NCI-H1105 (cell line): ENCODE data around the gene ATP6V0A1.
"Not testable (repeated sequence)": the region's sequence is repeated elsewhere in the genome, so short reads cannot be mapped to it uniquely, and the experiment has no call there.

Experiments used
- DNase-seq: peaks from one replicate; lab custom pipeline; 2025; lab: John Stamatoyannopoulos, UW

ATP6V0A1 gene

DNA sequence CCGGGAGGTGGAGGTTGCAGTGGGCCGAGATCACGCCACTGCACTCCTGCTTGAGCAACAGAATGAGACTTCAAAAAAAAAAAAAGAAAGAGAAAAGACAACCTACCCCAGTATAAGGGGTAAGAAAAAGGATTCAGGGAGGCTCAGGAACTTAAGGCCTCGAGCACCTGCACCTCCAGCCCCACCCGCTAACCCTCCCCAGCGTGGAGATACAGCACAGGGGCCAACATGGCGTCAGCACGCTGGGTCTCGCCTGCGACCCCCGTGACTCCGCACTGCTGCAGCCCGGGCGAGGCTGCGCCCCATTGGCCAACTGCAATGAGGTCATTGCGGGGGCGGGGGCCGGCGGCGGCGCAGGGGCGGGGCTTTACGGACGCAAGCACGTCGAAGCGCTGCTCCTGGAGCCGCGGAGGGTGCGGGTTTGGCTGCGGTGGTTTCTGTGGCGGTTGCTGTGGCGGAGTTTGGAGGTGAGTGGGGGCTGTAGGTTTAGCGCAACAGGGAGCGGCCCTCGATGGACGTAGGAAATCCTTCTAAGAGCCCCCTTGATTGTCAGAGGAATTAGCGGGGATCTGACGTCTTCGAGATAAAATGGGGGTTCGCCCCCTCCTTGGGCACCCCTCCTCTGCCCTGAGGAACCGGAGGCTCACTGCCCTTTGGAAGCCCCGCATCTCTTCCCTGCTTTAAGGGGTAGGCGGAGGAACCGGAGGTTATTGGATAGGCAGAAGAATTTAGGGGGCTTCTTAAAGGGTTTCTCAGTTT is at the start of gene ATP6V0A1:
Gene ATP6V0A1, plus strand, starts transcription at position 382 of the 759 bp plus-strand sequence. CDS start 2,017 bp downstream, outside the sequence.
- DNase-seq = peak; percentile 85

DNA sequence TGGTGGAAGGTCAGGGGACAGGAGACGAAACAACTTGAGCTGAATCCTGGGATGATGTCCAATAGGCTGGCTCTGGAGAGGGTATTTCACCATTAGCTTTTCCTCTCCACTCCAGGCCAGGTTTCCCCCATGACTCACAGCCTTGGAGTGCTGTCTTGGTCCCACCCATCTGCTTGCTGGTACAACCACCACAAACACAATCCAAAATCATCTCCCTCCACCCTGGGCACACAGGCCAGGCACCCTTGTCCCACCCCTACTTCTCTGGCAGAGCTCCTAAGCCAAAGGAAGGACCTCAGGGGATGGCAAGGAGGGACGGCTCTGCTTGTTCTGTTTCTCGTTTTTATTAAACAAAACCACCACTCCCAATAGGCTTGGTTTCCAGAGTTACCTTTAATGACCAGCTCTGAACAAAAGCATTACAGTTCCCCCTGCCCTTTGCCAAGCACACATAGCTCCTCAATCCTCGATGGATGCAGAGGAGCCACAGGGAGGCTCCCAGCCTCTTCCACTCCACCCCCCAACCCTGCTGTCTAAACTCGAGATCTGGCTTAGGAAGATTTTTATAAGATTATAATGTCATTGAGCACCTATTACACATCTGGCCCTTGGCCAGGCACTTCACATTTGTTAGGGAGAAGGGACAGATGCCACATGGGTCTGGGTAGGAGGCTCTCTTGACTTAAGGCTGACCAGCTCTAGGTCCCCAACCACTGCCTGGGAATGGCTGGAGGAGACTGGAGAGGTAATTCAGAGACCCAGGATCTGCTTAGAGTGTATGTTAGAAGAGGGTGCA is 49.0 kb upstream of the ATP6V0A1 start:
- DNase-seq = no peak

DNA sequence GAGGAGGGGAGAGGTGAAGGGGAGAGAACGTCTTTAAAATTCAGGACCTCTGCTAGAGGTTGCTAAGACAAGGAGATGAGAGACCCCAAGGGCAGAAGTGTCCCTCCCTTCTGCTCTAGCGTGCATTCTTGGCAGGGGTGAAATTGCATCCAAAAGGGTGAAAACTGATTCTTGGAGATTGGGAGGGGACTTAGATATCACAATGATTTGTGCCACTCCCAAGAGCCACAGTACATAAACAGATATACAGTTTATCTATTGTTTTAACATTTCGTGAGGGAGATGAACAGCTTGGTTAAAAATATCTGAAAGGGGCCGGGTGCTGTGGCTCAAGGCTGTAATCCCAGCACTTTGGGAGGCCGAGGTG is 48.4 kb upstream of the ATP6V0A1 start:
- DNase-seq = no peak

DNA sequence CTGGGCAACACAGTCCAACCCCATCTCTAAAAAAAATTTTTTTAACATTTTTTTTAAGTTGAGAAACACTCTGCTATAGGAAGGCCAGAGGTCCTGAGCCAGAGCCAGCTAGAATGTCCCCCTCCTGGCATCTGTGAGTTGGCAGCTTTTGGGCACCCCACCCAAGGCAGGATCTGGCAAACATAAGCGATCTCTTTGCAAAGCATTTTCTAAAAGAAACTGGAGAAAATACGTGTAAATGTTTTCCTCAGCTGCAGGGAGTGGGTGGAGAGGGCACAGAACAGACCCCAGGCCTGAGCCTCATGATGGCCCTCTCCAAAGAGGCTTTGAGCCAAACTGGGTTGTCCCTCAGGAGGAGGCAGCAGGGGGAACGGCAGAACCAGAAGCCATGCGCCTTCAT is 47.3 kb upstream of the ATP6V0A1 start:
- DNase-seq = no peak

DNA sequence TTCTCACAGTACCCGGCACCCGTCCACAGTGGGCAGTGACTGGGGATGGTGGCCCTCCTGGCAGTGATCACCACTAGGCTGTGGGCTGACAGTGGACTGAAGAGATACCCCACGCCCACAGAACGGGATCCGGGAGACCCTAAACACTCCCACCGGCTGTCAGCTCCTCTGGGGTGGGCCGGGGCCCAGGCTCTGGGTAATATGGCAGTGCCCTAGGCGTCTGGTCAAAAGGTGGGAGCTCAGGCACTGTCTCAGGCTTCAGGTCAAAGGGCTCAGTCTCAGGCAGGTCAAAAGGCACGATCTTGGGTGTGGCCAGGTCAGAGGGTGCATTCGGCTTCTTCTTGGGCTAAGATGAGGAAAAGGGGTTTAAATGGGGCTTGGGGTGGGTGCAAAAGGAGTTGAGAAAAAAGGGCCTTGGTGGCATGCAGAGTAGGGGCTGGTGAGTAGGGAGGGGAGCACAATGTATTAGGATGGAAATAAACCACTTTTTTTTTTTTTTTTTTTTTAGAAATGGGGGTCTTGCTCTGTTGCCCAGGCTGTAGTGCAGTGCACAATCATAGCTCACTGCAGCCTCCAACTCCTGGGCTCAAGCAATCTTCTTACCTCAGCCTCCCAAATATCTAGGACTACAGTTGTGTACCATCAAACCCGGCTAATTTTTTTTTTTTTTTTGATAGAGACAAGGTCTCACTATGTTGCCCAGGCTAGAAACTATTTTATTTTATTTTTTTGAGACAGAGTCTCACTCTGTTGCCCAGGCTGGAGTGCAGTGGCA is 46.6 kb upstream of the ATP6V0A1 start:
- DNase-seq = no peak

DNA sequence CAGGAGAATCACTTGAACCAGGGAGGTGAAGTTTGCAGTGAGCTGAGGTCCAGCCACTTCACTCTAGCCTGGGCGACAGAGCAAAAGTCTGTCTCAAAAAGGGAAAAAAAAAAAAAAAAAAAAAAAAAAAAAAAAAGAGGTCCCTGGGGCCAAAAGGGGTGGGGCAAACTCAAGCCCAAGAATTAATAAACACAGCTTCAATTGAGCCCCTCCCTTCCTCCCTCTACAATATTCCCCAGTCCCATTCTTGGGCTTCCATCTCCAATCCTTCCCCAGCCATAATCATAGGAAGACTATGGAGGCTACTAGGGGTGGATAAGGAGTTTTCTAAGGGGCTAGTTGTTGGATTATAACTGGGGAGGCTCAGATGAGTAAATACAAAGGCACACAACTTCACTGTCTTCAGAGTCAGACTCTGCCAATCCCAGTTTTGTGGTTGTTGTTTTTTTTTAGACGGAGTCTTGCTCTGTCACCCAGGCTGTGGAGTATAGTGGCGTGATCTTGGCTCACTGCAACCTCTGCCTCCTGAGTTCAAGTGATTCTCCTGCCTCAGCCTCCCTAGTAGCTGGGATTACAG is 45.1 kb upstream of the ATP6V0A1 start:
- no peak for DNase-seq

DNA sequence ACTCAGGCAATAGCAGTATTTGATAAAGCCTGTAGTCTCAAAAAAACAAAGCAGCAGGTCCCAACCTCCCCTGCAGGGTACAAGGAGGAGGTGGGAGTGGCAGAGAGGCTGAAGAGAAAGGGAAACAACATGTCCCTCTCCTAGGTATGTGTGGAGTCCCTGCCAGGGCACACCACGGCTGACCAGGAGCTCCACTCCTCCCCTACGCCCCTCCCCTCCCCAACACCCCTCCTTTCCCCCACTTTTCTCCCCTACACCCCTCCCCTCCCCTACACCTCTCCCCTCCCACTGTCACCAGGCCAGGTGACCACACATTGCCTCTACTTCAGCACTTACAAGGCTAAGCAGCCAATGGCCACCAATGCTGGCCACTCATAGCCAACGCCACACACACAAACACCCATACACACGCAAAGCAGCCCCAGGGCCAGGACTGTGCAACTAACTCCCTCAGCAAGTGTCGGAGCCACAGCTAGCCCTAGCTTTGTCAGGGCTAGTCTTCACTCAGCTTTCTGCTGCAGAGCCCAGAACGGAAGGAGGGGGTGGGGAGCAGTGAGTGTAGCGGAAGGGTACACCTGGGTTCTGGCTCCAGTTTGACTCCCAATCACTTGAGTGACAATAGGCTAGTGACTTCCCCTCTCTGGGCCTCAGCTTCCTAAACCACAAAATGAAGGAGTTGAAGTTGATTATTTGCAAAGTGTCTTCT is 43.8 kb upstream of the ATP6V0A1 start:
- DNase-seq = no peak

DNA sequence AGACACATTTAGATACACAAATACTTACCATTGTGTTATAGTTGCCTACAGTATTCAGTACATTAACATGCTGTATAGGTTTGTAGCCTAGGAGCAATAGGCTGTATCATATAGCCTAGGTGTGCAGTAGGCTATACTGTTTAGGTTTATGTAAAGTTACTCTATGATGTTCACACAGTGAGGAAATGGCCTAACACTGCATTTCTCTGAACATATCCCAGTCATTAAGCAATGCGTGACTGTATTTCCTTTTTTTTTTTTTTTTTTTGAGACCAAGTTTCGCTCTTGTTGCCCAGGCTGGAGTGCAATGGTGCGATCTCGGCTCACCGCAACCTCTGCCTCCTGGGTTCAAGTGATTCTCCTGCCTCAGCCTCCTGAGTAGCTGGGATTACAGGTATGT is 40.7 kb upstream of the ATP6V0A1 start:
- not testable (repeated sequence) for DNase-seq

DNA sequence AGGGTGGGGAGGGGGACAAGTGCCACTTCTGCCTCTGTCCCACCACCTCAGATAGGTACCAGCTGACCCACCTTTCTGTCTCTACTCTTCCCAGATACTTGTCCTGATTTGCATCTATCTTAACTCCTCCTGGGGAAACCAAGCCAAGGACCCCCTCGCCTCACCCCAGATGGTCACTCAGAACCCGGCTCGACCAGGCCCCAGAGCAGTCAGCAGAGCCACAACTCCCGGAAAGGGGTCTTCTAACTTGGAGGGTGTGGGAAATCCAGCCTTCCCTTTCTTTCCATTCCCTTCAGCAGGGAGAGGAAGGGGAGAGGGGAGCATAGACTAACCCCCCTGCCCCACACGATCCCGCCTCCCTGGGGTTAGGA is 37.6 kb upstream of the ATP6V0A1 start:
- DNase-seq = no peak

DNA sequence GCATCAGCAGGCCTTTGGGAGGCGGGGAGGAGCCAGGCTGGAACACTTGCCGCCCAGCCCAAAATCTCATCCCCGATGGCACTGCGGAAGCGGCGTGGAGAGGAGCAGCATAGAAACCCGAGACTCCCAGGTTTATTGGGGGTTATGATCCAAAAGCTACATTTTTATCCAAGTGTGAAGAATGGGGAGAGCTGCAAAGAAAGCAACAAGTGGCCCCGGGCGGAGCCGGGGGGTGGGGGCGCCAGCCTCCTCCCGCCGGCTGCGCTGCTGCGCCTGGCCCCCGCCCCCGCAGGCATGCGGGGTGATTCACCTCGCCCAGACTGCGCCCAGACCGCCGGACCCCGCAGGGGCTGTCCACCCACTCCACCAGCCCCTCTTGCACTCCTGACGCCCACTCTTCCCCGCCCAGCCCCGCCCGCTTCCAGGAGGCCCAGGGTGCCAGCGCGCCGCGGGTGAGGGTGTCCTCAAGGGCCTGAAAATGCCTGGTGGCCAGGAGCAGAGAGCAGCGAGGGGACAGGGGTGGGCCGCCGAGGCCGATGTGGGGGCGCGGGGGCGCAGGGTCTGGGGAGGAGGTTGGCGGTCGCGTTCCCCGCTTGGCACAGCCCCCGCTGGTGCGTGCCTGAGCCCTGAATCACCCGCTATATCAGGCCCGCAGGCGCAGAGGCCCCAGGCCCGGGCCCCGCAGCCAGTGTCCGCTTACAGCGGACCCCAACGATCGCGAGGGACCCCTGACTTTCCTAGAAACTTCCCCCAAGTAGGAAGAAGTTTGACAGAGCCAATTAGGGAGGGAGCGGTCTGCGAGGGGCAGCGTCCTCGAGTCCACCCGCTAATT is 37.0 kb upstream of the ATP6V0A1 start:
- DNase-seq = no peak

DNA sequence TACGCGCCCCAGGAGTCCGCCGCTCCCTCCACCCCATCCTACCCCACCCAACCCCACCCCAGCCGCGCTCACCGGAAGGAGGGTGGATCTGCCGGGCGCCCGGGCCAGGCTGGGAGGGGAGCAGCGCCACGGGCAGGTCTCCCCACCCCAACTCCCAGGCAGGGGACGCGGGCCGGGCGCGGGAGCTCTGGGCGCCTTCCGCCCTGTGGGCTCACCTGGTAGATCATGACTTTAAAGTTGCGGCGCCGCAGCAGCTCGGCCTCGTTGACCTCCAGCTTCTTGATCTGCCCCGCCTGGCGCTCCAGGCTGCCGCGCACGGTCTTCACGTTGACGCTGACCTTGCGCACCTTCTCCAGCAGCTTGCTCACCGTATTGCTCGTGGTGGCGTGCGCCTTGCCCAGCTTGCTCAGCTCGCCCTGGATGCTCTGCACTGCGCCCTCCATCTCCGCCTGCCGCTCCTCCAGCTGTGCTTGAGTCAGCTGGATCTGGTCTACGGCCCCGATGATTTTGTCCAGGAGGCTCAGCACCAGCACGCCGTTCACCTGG is 36.2 kb upstream of the ATP6V0A1 start:
- DNase-seq = no peak

DNA sequence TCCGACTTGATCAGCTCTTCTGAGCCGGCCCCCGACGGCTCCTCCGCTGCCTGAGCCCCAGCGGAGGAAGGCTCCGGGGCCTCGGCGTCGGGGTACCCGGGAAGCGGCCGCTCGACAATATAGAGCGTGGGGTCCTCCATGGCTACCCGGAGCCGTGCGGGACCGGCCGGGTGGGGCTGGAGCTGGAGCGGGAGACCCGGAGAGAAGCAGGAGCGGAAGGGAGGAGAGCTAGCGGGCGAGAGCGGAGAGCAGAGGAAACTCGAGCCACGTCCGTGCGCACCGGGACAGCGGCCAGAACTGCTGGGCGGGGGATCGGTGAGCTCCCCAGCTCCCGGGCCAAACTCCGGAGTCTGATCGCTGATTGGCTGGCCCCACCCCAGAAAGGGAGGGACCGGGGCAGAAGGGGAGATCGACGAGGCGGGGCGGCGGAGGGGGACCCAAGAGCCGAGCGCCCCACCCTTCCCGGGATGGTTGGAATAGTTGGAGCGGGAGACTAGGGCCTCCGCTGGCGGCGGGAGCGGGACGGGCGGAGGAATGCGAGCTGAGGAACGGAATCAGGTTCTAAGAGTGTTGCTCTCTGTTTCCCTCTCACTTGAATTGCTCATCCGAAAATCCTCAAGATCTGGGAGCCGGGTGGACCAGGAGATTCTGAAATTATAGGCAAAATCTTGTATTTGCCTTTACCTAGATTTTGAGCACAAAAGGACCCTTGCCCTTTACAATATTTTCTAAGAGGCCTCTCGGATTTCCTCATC is 35.5 kb upstream of the ATP6V0A1 start, which contains the start of gene CAVIN1:
Gene CAVIN1, minus strand, starts transcription at position 299 of the 755 bp plus-strand sequence. Its CDS starts 159 bp downstream, at position 140.
- DNase-seq = peak; percentile 41

DNA sequence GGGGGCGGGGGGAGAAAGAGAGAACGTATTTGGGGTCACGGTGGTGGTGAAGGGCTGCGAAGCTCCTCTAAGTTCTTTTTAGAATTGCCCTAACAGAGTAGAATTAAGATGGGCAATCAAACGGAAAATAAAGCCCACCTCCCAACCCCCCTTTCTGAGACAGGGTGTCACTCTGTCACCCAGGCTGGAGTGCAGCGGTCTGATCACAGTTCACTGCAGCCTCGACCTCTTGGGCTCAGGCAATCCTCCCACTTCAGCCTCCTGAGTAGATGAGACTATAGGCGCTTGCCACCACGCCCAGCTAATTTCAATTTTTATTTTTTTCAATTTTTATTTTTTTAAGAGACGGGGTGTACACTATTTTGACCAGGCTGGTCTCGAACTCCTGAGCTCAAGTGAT is 34.9 kb upstream of the ATP6V0A1 start:
- DNase-seq = no peak

DNA sequence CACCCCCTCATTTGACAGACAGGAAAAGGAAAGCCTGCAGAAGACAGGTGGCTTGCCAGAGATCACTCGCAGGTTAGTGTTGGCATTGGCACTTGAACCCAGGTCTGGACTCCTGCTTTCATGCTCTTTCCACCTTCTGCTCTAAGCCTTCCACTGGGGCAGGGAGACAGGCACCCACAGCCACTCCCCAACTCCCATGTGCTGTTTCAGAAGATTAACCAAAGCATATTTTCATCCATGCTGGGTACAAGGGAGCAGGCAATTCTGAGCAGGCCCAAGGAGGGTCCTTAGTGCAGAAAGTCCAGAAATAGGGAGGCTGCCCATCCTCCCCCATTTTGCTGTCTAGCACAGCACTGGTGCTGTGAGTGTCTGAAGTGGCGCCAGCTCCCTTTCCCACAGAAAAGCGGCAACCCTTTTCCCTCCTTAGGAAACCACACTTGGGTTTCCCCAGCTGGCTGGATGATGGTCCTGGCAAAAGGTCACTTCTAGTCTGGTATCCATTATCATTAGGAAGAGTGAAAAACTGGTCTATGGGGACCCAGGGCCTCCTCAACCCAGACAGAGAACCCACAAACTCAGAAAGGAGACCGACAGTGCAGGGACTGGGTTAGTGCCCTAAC is 33.6 kb upstream of the ATP6V0A1 start:
- no peak for DNase-seq

DNA sequence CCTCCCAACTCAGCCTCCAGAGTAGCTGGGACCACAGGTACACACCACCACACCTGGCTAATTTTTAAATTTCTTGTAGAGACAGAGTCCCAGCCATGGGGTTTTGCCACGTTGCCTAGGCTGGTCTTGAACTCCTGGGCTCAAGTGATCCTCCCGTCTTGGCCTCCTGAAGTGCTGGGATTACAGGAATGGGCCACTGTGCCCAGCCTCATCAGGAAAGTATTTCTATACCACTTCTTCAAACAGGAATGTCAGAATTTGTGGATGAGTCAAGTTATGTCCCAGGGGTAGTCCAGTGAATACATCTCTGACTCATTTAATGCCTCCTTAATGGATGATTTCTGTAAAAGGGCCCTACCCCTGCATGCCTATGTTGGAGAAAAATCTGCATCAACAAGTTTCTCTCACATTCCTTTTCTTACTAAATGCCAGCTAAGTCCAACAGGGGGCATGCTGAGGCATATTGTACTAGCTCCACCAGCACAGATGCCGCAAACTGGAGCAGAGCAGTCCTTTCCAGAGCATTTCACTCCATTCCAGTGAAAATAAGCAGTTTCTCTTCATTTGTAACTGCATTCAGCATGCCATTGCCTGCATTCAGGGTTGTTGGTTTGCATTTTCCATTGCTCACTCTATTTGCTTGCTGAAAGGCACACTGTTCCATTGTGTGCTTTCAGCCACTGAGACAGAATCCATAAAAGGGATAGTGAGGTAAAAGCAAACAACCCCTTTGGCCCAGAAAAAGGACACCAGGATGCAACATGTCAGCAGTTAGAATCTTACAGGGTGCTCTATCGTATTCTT is 30.3 kb upstream of the ATP6V0A1 start:
- DNase-seq = no peak

DNA sequence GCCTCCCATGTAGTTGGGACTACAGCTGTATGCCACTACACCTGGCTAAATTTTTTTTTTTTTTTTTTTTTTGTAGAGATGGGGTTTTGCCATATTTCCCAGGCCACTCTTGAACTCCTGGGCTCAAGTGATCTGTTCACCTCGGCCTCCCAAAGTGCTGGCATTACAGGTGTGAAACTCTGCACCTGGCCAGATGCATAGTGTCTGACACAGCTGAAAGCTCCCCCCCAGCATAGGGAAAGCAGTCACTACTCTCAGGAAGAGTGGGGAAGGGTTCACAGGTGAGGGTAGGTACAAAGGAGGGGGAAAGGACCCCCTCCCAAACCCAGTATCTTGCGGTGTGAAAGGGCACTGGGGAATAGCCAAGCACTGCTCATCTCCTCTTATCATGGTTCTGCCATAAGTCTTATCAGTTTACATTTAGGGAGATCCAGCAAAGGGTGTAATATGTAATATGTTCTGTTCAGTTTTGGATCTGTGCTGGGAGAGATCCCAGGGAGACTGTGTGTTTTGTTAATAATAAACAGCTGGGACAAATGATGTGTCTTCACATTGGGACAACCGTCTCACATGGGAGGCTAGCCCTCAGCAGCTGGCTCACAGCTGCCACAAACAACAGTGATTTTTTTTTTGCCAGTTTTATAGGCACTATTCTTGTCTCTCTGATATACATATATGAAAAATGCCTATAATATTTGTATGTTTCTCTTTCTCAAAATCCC is 28.8 kb upstream of the ATP6V0A1 start:
- no peak for DNase-seq

DNA sequence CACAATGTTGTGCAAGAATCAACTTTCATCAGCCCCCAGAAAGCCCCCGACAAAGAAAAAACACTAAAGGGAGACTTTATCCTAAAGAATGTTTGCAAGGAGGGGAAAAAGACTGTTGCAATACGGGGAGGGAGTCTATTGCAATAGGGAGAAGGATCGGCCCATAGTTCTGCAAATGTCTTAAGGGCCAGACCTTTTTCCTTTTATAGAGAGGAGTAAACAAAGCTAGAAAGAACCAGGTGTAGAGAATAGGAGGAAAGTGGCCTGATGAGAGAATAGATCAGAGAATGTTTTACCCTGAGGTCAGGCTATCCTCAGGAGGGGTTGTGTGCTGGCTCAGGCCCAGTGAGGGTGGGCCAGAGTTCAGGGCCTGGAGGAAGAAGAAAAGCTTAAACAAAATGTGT is 26.9 kb upstream of the ATP6V0A1 start:
- no peak for DNase-seq

DNA sequence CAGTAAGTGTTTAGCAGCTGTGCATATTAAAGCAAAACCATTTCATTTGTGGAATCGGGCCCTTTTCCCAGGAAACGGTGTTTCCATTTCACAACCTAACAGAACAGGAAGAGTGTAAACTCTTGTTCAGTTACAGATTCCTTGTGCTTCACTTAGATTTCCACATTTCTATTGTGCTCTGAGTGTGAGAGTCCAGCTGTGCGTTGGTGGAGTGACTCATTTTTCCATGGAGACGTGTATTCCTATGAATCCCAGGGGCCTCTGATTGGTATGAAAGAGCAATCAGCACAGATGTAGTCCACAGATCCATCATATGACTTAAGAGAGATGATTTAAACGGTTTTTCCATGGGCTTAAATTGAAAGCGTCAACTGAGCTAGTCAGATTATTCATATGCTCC is 22.3 kb upstream of the ATP6V0A1 start:
- DNase-seq = no peak
